Measurements from ENCODE around the gene GALK1. TPM values are rescaled to one million over a fixed set of nuclear protein-coding genes. Genes with fewer than 3 reads are reported as not detected.
A peak's percentile ranks its signal among the peaks of the same experiment; 100 is the strongest.

The GALK1 gene
- total and polyA plus RNA-seq, 2 of the 13 experiments (the other 11 are each of a cell fraction or from before 2014, with no cell fraction given): 59.9 to 93.6 TPM

DNA sequence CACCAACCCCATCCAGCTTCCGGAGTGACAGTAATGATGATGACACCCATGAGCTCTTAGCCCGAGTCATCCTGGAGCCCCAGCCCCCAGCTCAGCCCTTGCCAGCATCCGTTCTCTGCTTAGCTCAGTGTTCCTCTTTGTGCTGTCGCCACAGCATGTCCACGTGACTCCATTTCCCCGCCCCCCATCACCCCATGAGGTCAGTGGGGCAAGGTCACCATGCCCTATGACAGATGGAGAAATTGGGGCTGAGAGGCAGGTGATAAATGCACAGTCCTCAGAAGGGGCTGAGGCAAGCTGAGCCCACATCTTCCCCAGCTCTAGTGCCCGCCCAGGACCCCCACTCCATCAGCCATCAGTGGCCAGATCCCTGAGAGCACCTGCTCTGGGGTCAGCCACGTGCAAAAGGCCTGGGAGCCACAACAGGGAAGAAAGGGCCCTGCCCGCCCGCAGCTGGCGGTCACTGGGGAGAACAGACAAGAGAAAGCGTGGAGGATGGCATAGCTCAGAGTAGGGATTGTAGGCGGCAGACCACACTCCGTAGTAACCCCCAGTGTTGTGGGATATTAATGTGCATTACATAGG is 26.7 kb downstream of the GALK1 start (continued):
- TF ChIP-seq, protein P1, sequence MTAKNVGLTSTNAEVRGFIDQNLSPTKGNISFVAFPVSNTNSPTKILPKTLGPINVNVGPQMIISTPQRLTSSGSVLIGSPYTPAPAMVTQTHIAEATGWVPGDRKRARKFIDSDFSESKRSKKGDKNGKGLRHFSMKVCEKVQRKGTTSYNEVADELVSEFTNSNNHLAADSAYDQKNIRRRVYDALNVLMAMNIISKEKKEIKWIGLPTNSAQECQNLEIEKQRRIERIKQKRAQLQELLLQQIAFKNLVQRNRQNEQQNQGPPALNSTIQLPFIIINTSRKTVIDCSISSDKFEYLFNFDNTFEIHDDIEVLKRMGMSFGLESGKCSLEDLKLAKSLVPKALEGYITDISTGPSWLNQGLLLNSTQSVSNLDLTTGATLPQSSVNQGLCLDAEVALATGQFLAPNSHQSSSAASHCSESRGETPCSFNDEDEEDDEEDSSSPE (CRISPR knock-in tag; IDR thresholded peaks at IDR 0.05): no peak
- TF ChIP-seq ZNF703 (CRISPR knock-in tag; IDR thresholded peaks at IDR 0.05; ENCODE audit: borderline replicate concordance): no peak
- TF ChIP-seq FOSL1 (CRISPR knock-in tag; IDR thresholded peaks at IDR 0.05; ENCODE audit: borderline replicate concordance): no peak
- no peak for TF ChIP-seq ZNF264 (CRISPR knock-in tag; IDR thresholded peaks at IDR 0.05)
- TF ChIP-seq ZNF225 (CRISPR knock-in tag; IDR thresholded peaks at IDR 0.05): 0 out of 2 replicates have a peak, but pooled peaks have one; percentile 71
- TF ChIP-seq, protein P2, sequence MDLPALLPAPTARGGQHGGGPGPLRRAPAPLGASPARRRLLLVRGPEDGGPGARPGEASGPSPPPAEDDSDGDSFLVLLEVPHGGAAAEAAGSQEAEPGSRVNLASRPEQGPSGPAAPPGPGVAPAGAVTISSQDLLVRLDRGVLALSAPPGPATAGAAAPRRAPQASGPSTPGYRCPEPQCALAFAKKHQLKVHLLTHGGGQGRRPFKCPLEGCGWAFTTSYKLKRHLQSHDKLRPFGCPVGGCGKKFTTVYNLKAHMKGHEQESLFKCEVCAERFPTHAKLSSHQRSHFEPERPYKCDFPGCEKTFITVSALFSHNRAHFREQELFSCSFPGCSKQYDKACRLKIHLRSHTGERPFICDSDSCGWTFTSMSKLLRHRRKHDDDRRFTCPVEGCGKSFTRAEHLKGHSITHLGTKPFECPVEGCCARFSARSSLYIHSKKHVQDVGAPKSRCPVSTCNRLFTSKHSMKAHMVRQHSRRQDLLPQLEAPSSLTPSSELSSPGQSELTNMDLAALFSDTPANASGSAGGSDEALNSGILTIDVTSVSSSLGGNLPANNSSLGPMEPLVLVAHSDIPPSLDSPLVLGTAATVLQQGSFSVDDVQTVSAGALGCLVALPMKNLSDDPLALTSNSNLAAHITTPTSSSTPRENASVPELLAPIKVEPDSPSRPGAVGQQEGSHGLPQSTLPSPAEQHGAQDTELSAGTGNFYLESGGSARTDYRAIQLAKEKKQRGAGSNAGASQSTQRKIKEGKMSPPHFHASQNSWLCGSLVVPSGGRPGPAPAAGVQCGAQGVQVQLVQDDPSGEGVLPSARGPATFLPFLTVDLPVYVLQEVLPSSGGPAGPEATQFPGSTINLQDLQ (CRISPR knock-in tag; IDR thresholded peaks at IDR 0.05): no peak
- peak; percentile 58 for TF ChIP-seq GABPB1 (CRISPR knock-in tag; IDR thresholded peaks at IDR 0.05)
- no peak for TF ChIP-seq ZSCAN25 (CRISPR knock-in tag; IDR thresholded peaks at IDR 0.05)
- no peak for TF ChIP-seq BCLAF1 (IDR thresholded peaks at IDR 0.05)
- TF ChIP-seq ZNF550 (CRISPR knock-in tag; IDR thresholded peaks at IDR 0.05; ENCODE audit: borderline replicate concordance): no peak
- TF ChIP-seq ZNF556 (CRISPR knock-in tag; IDR thresholded peaks at IDR 0.05; ENCODE audit: borderline replicate concordance): no peak
- TF ChIP-seq ZNF747 (CRISPR knock-in tag; IDR thresholded peaks at IDR 0.05; ENCODE audit: borderline replicate concordance): no peak
- TF ChIP-seq KDM5A (IDR thresholded peaks at IDR 0.05; ENCODE audit: borderline replicate concordance, low read length): no peak
- TF ChIP-seq ZNF614 (CRISPR knock-in tag; IDR thresholded peaks at IDR 0.05; ENCODE audit: borderline replicate concordance): peak; percentile 44; the same call in 1 of the 2 replicates
- peak; percentile 78 for TF ChIP-seq ZNF501 (CRISPR knock-in tag; IDR thresholded peaks at IDR 0.05)
- TF ChIP-seq SPEN (CRISPR knock-in tag; IDR thresholded peaks at IDR 0.05; ENCODE audit: low read depth): 0 out of 2 replicates have a peak, but pooled peaks have one; percentile 17
- no peak for TF ChIP-seq ZNF160 (CRISPR knock-in tag; IDR thresholded peaks at IDR 0.05)

All from HepG2 (cell line).